ENCODE measurements around the gene BIRC7.
"Not testable (repeated sequence)": the region's sequence is repeated elsewhere in the genome, so short reads cannot be mapped to it uniquely, and the experiment has no call there.

The BIRC7 gene

DNA sequence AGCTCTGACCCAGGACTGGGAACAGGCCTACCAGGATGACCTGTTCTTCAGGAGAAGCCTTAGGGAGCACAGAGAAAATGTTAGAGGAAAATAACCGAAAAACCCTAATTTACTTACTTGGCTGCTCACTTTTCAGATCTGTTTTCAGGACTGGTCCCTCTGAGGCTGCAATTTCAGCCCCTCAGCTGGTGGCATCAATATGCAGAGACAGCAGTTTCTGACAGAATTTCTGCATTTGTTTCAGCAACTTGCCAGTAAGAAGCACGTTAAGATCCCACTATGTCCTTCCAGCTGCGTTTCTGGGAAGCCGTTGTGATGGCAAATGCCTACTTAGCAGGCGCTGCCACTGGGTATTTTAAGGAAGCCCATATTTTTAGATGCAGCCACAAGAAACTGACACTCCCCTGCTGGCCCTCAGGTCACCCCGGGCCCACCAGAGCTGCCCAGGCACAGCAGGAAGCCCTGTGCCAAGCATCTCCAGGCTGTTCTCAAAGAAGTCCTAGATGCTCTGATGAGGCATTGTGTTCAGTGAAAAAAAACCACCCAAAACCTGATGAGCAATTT, 27.3 kb upstream of the BIRC7 start:
- no peak for DNase-seq

DNA sequence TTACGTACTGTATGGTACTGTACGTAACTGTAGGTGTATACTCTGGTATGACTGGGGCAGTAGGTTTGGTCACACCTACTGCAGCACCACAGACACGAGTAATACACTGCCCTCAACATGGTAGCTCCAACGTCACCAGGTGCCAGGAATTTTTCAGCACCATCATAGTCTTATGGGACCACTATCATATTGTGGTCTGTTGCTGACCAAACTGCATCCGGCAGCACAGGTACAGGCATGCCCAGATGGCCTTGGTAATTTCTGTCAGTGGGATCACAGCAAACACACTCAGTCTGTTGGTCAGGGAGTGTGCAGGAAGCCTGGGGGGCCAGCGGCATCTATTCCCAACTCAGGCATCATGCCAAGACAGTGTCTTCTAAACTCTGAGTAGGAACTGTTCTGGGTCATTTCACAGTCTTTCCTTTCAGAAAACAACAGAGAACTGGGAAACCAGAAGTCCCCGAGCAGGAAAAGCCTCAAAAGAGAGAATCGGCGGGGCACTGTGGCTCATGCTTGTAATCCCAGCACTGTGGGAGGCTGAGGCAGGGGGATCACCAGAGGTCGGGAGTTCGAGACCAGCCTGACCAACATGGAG, 25.6 kb upstream of the BIRC7 start:
- DNase-seq = no peak

DNA sequence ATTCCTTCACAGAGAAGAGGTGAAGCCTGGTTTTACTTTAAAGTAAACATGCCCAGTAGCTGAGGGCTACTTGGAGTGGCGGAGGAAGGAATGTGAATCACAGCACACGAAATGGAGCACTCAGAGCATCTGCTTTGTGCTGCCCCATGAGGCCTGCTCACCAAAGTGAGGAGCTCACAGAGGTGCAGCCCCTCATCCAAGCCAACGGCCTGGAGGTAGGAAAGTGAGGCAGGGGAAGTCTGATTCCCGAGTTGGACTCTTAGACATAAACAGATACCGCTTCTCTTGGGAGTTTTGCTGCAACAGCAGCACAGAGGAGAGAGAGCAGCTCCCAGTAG, 23.3 kb upstream of the BIRC7 start:
- DNase-seq = no peak

DNA sequence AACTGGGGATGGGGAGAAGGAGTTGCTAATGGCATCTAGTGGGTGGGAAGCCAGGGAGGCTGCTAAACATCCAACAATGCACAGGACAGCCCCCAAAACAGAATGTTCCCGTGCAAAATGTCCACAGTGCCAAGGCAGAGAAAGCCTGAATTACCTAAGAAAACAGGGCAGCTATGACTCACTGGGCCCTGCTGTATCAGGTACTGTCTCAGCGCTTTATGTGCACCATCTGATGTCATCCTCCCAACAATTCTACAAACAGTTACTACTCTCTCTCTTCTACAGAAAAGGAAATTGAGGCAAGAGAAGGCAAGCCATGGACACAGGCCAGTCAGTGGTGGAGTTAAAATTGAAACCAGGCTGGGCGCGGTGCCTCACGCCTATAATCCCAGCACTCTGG, 22.9 kb upstream of the BIRC7 start:
- DNase-seq = no peak

DNA sequence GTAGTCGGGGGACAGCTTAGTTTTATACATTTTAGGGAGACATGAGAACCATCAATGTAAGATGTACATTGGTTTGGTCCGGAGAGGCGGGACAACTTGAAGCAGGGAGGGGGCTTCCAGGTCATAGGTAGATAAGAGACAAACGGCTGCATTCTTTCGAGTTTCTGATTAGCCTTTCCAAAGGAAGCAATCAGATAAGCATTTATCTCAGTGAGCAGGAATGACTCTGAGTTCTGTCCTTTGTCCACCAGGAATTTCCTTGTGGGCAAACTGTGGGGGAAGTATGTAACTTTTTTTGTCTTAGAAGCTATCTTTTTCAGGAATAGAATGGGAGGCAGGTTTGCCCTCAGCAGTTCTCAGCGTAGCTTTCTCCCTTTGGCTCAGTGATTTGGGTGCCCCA, 21.2 kb upstream of the BIRC7 start:
- DNase-seq = no peak

DNA sequence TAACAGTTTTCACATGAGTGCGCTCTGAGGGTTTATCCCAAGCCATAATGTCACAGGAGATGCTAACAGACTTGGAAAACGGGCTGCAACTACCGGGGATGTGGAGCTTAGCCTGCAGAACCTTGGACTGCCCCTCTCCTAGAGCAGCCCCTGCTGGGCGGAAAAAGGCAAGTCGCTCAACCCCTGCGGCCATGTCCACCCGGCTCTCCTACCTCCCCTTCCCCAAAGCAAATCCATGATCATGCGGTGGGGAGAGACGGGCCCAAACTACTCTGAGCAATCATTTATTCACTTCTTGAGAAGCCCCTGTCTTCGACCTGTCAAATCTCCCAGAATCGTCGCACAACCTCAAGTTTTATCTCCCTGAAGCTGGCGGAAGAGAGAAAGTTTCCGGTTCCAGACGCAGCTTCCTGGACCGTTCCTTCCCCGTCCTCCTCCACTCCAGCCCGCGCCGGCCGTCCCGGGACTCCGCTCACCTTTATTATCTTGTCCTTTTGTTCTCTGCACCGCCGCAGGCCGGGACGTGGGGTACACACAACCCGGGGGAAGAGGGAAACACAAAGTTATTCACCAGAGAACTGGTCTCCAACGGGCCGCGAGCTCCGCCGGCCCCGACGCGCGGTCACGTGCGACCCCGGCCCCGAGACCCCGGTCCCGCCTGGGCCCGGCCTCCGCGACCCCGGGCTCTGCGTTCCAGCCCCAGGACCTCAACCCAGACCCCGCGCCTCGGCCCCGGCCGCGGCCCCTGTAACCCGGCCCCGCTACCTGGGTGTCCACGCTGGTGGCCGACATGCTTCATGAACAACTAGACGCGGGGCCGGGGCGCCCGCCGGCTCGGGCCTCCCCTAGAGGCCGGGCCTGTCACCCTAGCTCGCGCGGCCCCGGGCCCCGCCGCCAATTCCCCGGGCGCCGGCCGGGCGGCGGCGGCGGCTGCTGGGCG, 20.3 kb upstream of the BIRC7 start:
- DNase-seq = peak; percentile 44

DNA sequence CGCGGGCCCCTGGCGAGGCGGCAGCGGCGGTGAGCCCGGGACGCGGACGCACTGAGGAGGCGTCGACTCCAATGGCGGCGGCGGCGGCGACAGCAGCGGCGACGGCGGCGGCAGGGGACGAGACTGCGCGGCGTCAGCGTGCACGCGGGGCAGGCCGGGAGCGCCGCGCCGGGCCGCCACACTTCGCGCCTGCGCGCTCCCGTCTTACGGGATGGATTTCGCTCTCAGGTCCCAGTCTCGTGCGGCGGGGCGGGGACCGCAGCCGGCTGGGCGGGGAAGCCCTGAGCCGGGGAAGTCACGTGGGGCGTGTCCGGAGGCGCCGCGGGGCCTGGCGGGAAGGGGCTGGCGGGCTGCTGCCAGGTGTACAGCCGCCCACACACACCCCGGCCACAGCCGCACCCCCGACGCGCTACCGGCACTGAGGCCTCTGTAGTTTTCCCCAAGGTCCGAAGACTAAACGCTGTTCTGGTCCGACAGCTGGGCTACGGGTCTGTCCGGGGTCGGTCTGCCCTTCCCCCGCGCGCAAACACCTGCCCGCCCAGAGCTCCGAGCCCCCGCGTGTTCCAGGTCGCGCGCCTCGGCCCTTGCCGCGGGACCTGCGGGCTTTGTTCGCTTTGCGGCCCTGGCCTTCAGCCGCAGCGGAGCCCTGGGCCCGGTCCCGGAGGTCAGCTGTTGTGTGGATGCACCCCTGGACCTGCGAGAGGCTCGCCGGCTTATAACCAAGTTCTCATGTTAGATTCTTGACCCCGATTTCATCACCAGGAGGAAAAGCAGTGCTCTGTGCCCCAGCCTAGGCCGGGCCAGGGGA, 19.5 kb upstream of the BIRC7 start, which contains the start of gene YTHDF1:
Gene YTHDF1, minus strand, starts transcription at position 91 of the 808 bp plus-strand sequence. CDS start 239 bp downstream, outside the sequence.
- DNase-seq = peak; percentile 95

DNA sequence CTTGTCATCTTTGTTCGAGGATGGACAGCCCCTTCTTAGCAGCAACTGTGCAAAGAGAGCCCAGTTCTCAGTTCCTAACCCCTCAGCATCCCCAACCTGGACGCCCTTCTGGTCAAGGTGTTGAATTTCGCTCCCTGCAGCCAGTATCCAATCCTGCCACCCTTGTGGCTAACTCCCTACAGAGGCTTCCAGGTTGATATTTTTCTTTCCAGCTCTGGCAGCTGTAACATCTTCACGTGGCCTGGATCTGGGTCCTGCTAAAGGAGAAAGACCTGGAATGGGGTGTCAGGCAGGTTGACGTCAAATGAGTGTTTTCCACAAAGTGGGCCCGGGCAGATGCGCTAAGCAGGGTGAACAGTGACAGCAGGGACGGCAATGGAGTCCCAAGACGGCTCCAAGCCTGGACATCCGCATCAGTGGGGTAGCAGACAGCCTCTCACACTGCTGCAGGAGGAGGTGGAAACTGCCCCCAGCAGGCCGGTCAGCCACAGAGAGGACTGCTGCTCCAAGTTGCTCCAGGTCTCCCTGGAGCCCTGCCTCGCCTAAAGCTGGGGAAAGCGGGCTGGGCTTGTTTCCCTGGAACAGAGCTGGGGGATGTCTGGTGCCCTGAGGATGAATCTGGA, 18.7 kb upstream of the BIRC7 start:
- DNase-seq = no peak

DNA sequence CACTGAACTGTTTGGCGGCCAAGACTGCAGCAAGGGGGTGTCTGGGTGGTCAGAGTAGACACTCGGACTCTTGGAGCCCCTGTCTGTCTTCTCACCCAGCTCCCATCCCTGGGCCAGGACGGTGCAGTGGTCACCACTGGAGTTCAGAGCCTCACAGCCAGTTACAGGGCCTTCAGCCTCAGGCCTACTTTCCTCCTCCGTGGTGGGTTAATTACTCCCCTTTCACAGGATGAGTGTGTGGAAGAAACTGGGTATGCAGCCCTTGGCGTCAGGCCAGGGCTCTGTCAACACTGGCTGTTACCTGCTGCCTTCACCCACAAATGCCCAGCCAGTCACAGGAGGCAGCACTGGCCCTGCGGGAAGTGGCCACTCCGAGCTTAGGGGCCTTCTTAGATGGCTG, 18.0 kb upstream of the BIRC7 start:
- no peak for DNase-seq

DNA sequence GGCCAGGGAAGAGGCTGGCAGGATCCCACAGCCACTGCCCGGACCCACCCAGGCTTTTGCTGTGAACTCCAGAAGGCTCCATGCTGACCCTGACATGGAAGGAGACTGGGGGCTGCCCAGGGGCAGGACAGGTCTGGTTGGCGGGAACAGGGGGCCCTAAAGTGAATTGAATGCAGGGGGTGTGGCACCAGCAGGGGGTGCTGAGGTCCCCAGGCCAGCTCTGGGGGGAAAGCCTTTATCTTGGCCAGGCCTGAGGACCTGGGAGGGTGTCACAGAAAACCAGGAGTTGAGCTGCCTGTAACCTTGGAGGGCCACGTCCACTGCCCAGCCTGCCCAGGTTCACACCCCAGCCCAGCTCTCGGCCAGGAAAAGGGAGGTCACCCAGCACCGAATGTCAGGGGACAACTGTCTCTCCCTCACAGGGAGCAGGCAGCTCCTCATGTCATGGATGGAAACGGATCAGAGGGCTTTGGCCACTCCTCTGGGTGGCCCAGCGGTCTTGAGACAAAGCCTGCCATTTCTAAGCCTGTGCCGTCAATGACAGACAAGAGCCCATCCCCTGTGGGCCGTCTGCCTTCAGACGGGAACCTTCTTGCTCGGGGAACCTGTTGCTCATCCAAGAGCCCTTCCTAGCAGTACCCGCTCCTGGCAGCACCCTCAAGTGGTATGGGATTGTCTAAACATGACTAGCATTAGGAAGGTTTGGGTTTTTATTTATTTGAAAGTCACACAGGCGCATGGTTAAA, 16.8 kb upstream of the BIRC7 start:
- no peak for DNase-seq

DNA sequence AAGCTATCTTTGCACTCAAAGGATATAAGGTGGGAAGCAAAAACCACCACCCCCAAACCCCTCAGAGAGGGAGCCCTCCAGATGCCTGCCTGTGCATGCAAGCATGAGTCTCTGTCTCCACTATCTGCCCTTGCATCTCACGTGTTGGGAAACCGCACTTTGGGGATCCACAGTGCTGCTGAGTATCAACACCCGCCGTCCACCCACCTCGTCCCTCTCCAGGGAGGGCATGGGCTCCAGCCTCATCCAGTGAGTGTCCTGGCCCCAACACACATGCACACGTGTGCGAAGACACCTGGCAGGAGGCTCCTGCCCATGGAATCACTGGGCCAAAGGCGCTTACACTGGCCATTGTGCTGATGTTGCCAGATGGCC, 16.3 kb upstream of the BIRC7 start:
- no peak for DNase-seq

DNA sequence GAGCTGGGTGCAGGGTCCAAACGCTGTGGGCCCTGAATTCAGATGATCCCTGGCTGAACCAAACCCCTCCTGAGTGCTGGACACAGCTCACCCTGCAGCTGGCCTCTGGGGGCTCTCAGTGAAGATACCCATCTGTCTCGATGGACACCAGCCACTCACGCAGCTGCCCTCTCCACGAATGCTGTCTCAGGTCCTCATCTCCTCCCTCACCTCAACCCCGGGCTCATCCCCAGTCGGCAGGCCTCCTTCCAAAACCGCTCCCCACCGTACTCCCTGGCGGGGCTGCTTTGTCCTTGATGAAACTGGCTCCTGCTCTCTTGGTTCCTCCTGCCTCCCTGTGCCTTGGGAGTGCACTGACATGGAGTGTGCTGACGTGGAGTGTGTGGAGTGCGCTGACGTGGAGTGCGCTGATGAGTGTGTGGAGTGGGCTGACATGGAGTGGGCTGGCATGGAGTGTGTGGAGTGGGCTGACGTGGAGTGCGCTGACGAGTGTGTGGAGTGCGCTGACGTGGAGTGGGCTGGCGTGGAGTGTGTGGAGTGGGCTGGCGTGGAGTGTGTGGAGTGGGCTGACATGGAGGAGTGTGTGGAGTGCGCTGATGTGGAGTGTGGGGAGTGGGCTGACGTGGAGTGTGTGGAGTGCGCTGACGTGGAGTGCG, 15.7 kb upstream of the BIRC7 start:
- no peak for DNase-seq

DNA sequence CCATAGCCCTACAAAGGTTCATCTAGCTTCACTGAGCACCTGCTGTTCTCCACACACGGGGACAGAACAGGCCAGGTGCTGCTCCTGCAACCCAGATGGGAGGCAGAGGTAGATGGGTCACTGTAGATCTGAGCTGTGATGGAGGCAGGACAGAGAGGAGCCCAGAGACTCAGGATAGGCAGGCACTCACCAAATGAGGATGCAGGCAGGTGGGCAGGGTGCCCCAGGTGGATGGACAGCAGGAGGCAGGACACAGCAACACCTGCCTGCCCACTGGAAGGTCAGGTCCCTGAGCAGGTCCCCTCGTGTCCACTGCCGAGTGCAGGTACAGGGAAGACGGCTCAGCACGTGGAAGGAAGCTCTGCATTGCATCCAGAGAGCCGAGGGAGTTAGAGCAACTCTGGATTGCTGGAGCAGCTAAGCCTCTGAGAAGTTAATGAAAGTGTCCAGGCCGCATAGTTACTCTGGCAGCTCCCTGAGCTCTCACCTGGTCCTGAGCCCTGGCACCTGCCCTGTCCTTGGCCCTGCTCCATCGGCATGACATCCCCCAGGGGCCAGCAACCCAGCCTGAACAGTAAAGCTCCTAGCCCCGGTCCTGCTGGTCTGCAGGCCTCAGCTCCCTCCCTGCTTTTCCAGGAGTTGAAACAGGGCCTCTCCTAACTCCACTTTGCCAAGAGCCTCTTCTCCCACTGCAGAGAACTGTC, 14.9 kb upstream of the BIRC7 start:
- no peak for DNase-seq

DNA sequence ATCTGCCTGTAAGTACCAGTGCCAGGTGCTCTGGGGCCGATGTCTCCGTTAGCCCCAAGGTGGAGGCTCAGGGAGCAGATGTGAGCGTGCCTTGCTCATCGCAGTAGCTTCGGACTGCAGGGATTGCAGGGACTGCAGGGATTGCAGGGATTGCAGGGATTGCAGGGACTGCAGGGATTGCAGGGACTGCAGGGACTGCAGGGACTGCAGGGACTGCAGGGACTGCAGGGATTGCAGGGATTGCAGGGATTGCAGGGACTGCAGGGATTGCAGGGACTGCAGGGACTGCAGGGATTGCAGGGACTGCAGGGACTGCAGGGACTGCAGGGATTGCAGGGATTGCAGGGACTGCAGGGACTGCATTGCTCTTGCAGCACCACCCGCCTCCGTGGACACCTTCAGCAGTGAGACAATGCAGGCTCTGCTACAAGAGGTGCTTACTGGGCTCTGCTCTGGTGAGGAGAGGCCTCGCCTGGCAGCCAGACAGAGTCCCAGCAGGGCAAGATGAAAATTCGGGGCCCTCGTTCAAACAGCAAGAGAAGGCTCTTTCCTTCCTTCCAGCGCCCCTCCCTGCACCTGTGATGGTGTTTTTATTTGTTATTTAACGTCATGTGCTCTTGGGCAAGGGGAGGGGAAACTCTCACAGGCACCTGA, 14.2 kb upstream of the BIRC7 start:
- not testable (repeated sequence) for DNase-seq

DNA sequence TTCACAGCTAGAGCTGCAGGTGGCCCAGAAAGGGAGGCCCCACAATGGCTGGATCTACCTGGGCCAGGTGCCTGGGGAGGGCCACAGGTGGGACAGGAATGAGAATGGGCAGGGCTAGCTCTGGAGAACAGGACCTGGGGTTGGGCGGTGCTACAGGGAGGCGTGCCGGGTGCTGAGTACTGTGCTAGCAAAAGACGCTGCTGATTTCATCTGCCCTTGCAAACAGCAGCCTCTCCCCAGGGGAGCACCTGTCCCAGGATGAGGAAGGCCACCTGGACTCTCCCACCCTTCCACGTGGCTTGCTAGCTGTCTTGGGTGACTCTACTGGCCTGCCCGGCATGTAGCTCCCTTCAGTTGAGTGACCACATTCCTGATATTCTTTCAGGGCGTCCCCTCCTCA, 13.2 kb upstream of the BIRC7 start:
- no peak for DNase-seq

DNA sequence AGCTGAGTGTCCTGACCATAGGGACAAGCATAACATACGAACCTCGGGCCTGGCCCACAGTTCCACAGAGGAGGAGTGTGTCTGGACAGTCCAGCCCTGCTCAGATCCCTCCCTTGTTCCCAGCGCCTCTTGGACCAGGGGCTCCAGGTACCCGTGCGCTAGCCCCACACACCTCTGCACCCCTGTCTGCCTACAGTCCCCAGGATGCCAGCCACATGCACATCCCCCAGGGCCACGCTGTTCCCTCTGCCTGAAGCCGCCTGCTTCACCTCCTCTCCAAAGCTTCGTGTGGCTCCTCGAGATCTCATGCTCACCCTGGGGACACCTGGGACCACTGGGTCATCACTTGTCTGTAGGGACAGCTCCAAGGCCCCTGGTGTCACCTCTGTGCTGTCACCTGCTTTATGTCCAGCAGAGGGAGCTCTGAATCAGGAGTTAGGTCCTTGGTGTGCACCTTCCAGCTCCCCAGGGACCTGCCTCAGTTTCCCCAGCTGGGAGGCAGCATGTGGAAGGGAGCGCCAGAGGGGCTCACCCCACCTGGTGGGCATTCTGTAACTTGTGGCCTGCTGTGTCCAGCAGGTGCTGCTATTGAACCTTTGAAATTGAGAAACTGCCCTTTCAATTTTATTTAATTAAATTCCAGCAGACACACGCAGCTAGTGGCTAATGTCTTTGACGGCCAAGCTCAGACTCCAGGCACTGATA, 12.4 kb upstream of the BIRC7 start:
- peak; percentile 57 for DNase-seq

DNA sequence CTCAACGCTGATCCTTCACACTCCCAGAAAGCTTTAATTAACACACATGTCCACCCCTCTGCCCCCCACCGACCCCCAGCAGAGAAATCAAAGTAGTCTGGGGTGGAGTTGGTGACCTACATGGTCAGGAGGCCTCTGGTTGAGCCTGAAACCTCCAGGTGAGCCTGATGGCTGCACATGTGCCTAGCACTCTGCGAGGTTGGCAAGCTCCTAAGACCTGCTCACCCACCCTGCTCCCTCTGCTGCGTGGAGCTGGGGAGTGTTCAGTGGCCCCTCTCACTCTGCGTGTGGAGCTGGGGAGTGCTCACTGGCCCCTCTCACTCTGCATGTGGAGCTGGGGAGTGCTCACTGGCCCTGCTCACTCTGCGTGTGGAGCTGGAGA, 11.9 kb upstream of the BIRC7 start:
- no peak for DNase-seq

DNA sequence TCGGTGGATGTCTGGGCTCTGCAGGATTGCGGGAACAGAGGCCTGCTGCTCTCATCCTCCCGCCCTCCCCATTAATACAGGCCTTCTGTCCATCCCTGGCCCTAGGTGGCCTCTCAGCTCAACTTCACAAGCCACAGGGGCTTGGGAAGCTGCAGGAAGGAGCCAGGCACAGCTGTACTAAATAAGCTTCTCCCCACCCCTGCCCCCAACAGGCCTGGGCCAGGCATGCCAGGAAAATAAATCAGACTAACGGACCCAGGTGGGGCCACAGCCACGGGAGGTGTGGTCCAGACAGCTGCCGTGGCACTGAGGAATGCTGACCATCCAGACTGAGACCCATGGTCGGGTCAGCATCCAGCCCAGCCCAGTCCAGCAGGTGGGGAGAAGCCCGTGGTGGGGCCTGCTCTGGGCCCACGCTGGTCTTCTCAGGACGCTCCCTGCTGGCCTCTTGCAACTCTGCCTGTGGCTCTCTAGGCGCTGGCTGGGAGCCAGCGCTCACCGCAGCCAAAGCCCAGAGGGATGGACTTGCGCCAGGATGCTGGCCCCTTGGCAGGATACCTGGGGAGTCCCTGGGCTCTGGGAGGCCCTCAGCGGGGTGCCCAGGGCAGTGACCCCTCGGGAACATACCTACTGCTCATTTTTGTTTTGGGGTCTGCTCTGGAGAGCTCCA, 11.2 kb upstream of the BIRC7 start:
- no peak for DNase-seq

DNA sequence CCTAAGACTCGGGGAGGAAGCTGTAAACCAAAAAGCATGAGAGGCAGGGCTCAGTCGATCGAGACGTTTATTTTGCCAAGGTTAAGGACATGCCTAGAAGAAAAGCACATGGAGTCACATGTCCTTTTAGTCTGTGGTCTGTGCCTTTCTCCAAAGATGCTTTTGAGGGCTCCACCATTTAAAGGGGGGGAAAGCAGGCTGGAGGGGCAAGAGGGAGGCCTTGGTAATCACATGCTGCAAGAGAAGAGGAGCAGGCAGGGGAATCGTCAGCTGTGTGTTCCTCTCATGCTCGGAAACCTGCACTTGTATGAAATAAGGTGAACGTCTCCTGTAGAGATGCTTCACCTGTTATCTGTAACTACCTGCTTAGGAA, 10.6 kb upstream of the BIRC7 start:
- DNase-seq = no peak
